ENCODE data around the gene LRRC72. TPM values are rescaled to one million over a fixed set of nuclear protein-coding genes. Genes with fewer than 3 reads are reported as not detected.

Gene LRRC72
- total RNA-seq, 1 experiment from 2014 or later = not detected

DNA sequence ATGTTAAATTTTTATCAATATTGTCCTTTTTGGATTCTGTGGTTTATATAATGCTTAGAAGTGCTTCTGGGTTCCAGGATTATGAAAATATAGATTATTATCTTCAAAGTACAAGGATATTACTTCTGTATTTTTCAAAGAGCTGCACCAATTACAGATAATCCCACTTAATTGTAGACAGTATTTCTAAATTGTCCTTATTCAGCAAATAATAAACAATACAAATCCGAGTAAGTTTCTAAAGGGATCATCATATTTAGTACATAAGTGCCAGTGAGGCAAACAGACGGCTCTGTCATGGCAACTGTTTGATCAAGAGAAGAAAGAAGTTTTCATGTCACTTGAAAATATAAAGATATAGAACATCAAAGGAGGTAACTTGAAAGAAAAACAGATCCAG lies 99.8 kb downstream of the LRRC72 start:
- Histone ChIP-seq H2BK15ac (ENCODE audit: low read depth, low read length) (no peak overlapping the region), H3T11ph (ENCODE audit: low read length) (no peak overlapping the region), H4K5ac (ENCODE audit: insufficient read length, low read depth, low read length) (no peak overlapping the region), H3K4me2 (ENCODE audit: insufficient read depth, insufficient read length, low read length) (no peak overlapping the region), H3K9me3 (ENCODE audit: control insufficient read depth, low read depth, low read length) (no peaks in the 10 kb centered on the region), H3K4me1 (ENCODE audit: insufficient read depth, low read length) (peaks cover 3% of the 10 kb centered on the region; the same call in 1 of the 2 replicates), H4K91ac (ENCODE audit: insufficient read length, low read depth, low read length) (no peak overlapping the region), H3K79me1 (ENCODE audit: insufficient read depth, low read depth, low read length, poor library complexity, severe bottlenecking) (no peaks in the 10 kb centered on the region), H4K20me1 (ENCODE audit: control insufficient read depth, insufficient read depth, insufficient read length) (no peaks in the 10 kb centered on the region), H2BK12ac (ENCODE audit: insufficient read length, low read depth, low read length) (no peak overlapping the region), H3K56ac (ENCODE audit: insufficient read length, low read depth, low read length) (no peak overlapping the region), H3K18ac (ENCODE audit: insufficient read length, low read depth, low read length) (no peak overlapping the region), H2AK5ac (ENCODE audit: insufficient read length, low read length) (no peak overlapping the region), H2BK20ac (ENCODE audit: low read depth, low read length, poor library complexity, severe bottlenecking) (no peak overlapping the region), H3K23me2 (ENCODE audit: insufficient read length, low read depth, low read length, poor library complexity, severe bottlenecking) (no peaks in the 10 kb centered on the region), H3K23ac (ENCODE audit: insufficient read length, low read depth, low read length) (no peak overlapping the region), H3K27ac (ENCODE audit: insufficient read length, low read depth, low read length) (no peak overlapping the region), H2AFZ (ENCODE audit: low read length) (no peak overlapping the region), H3K79me2 (ENCODE audit: insufficient read depth, low read length) (no peaks in the 10 kb centered on the region), H2BK120ac (ENCODE audit: low read depth, low read length, poor library complexity, severe bottlenecking) (no peak overlapping the region), H2BK5ac (ENCODE audit: insufficient read length, low read length) (no peak overlapping the region), H3K27me3 (ENCODE audit: insufficient read depth, low read length) (no peaks in the 10 kb centered on the region), H3K14ac (ENCODE audit: insufficient read depth, low read length) (no peak overlapping the region), H4K8ac (replicated peaks; ENCODE audit: insufficient read length, low read depth, low read length) (no peak overlapping the region), H3K9ac (ENCODE audit: extremely low read depth, insufficient read length, low read length) (no peak overlapping the region), H3K4ac (ENCODE audit: low read depth, low read length) (no peak overlapping the region)
- WGBS (ENCODE audit: extremely low coverage, insufficient read length, low lambda C conversion rate) = no CpG with 5 or more reads among the region's 2 CpGs
- no peaks in the 10 kb centered on the region for H3K9me3 Mint-ChIP-seq
- peaks cover 0 to 9% (median 0%) of the 10 kb centered on the region in 3 experiments; a peak in 3 of 7 replicates for H3K36me3 Mint-ChIP-seq (ENCODE audit: insufficient read depth in 1 of 3, low read depth in 3 of 3)
- H3K27me3 Mint-ChIP-seq (ENCODE audit: low read depth) = no peaks in the 10 kb centered on the region
- TF ChIP-seq, protein P1, sequence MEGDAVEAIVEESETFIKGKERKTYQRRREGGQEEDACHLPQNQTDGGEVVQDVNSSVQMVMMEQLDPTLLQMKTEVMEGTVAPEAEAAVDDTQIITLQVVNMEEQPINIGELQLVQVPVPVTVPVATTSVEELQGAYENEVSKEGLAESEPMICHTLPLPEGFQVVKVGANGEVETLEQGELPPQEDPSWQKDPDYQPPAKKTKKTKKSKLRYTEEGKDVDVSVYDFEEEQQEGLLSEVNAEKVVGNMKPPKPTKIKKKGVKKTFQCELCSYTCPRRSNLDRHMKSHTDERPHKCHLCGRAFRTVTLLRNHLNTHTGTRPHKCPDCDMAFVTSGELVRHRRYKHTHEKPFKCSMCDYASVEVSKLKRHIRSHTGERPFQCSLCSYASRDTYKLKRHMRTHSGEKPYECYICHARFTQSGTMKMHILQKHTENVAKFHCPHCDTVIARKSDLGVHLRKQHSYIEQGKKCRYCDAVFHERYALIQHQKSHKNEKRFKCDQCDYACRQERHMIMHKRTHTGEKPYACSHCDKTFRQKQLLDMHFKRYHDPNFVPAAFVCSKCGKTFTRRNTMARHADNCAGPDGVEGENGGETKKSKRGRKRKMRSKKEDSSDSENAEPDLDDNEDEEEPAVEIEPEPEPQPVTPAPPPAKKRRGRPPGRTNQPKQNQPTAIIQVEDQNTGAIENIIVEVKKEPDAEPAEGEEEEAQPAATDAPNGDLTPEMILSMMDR (conservative IDR thresholded peaks at IDR 0.05) = no peak
- peaks cover 10 to 12% of the 10 kb centered on the region in 2 experiments for H3K4me1 Mint-ChIP-seq
- DNase-seq = no peak
- no peak overlapping the region for H3K4me3 Mint-ChIP-seq
- no peak overlapping the region for H3K27ac Mint-ChIP-seq
